Measurements from ENCODE around the gene SLC38A7.

Gene SLC38A7

GRCh38 chr16:58684354-58685083, at the start of gene SLC38A7:
Gene SLC38A7 (minus strand): TSS chr16:58684770. CDS start chr16:58680126, 4,644 bp downstream.
- FAIRE-seq, result no peak
- no peak for TF ChIP-seq CTCF (IDR thresholded peaks at IDR 0.05; ENCODE audit: insufficient read depth, missing control alignments)
- peak; percentile 72 for DNase-seq (ENCODE audit: insufficient read length, low spot score)

- FAIRE-seq (no peak), DNase-seq (ENCODE audit: insufficient read length, low spot score) (no peak)
- peak; percentile 78 for TF ChIP-seq CTCF (IDR thresholded peaks at IDR 0.05; ENCODE audit: insufficient read depth, missing control alignments)
Measured at GRCh38 chr16:58733671-58734458, 49.3 kb upstream of the SLC38A7 start, which contains the start of gene GOT2. Gene GOT2 (minus strand): TSS chr16:58734316. CDS start chr16:58734228, 88 bp downstream.

- TF ChIP-seq CTCF (IDR thresholded peaks at IDR 0.05; ENCODE audit: insufficient read depth, missing control alignments), result no peak
- DNase-seq (ENCODE audit: insufficient read length, low spot score) (no peak), FAIRE-seq (no peak)
Measured at GRCh38 chr16:58733248-58733670, 48.7 kb upstream of the SLC38A7 start.

- DNase-seq (ENCODE audit: insufficient read length, low spot score) (no peak), FAIRE-seq (no peak)
- no peak for TF ChIP-seq CTCF (IDR thresholded peaks at IDR 0.05; ENCODE audit: insufficient read depth, missing control alignments)
Measured at GRCh38 chr16:58732545-58733247, 48.1 kb upstream of the SLC38A7 start.

- FAIRE-seq (no peak), DNase-seq (ENCODE audit: insufficient read length, low spot score) (no peak)
- TF ChIP-seq CTCF (IDR thresholded peaks at IDR 0.05; ENCODE audit: insufficient read depth, missing control alignments), result no peak
Measured at GRCh38 chr16:58730724-58731370, 46.3 kb upstream of the SLC38A7 start.

GRCh38 chr16:58727796-58728568, 43.4 kb upstream of the SLC38A7 start:
- no peak for TF ChIP-seq CTCF (IDR thresholded peaks at IDR 0.05; ENCODE audit: insufficient read depth, missing control alignments)
- no peak for DNase-seq (ENCODE audit: insufficient read length, low spot score)
- FAIRE-seq, result no peak

Measured in D721Med (cell line).